KMS-11 (cell line): ENCODE measurements around the gene ACTG2.

ENCODE experiments used
- H2AFZ ChIP-seq: fragments of 200-600 bp; sonication (generic); 2 replicates; pipeline ENCODE4 v1.6.1; 2016; ENCODE audit warnings: antibody characterized with exemption, mixed run types, low read depth
- H3K27ac ChIP-seq: fragments of 200-600 bp; sonication (generic); 2 replicates; pipeline ENCODE4 v1.6.1; 2016; ENCODE audit warnings: mild to moderate bottlenecking, mixed run types
- H3K27me3 ChIP-seq: fragments of 200-600 bp; sonication (generic); 2 replicates; pipeline ENCODE4 v1.6.1; 2017; ENCODE audit warnings: mild to moderate bottlenecking, low read depth, mixed run types, moderate library complexity; ENCODE audit not compliant: insufficient read depth
- H3K36me3 ChIP-seq: fragments of 200-600 bp; sonication (generic); 2 replicates; pipeline ENCODE4 v1.6.1; 2017; ENCODE audit warnings: mild to moderate bottlenecking, mixed run types; ENCODE audit not compliant: insufficient read depth
- H3K4me1 ChIP-seq: fragments of 200-600 bp; sonication (generic); 2 replicates; pipeline ENCODE4 v1.6.1; 2016; ENCODE audit warnings: mild to moderate bottlenecking, low read depth, mixed run types; ENCODE audit not compliant: poor library complexity, severe bottlenecking
- H3K4me2 ChIP-seq: fragments of 200-600 bp; sonication (generic); 2 replicates; pipeline ENCODE4 v1.7.0; 2016; ENCODE audit warnings: mild to moderate bottlenecking, mixed run types
- H3K4me3 ChIP-seq: fragments of 200-600 bp; sonication (generic); IDR thresholded peaks from 2 replicates; pipeline ENCODE4 v1.6.1; 2017; ENCODE audit warnings: low read depth, low read length, mixed read lengths; ENCODE audit not compliant: insufficient read depth
- H3K79me2 ChIP-seq: fragments of 200-600 bp; sonication (generic); 2 replicates; pipeline ENCODE4 v1.6.1; 2016; ENCODE audit warnings: low read depth, mixed run types; ENCODE audit not compliant: insufficient read depth
- H3K9ac ChIP-seq: fragments of 200-600 bp; sonication (generic); 2 replicates; pipeline ENCODE4 v1.6.1; 2016; ENCODE audit warnings: mild to moderate bottlenecking, mixed run types
- H4K20me1 ChIP-seq: fragments of 200-600 bp; sonication (generic); 2 replicates; pipeline ENCODE4 v1.6.1; 2016; ENCODE audit warnings: mild to moderate bottlenecking, mixed run types; ENCODE audit not compliant: insufficient read depth
- TF ChIP-seq, protein P1 (sequence below): fragments of 200-600 bp; sonication (generic); conservative IDR thresholded peaks from 2 replicates; pipeline ENCODE4 v1.6.1; 2017; ENCODE audit warnings: low read depth, mild to moderate bottlenecking, antibody characterized with exemption, low read length, moderate library complexity, mixed read lengths

Gene ACTG2

DNA sequence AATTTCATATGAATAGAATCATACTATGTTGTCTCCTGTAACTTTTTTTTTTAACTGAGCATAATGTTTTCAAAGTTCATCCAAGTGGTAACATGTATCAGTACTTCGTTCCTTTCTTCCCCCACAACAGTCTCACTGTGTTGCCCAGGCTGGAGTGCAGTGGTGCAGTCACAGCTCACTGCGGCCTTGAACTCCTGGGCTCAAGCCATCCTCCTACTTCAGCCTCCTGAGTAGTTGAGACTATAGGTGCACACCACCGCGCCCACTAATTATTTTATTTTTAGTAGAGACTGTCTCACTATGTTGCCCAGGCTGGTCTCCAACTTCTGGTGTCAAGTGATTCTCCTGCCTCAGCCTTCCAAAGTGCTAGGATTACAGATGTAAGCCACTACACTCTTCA, 68.5 kb downstream of the ACTG2 start:
- Histone ChIP-seq H4K20me1 (no peaks in the 10 kb centered on the region), H3K9ac (no peak overlapping the region), H3K79me2 (no peaks in the 10 kb centered on the region), H3K4me1 (no peaks in the 10 kb centered on the region), H3K27me3 (no peaks in the 10 kb centered on the region), H2AFZ (no peak overlapping the region), H3K27ac (no peak overlapping the region), H3K4me2 (no peak overlapping the region), H3K36me3 (no peaks in the 10 kb centered on the region; the same call in 1 of the 2 replicates), H3K4me3 (no peak overlapping the region)
- TF ChIP-seq, protein P1, sequence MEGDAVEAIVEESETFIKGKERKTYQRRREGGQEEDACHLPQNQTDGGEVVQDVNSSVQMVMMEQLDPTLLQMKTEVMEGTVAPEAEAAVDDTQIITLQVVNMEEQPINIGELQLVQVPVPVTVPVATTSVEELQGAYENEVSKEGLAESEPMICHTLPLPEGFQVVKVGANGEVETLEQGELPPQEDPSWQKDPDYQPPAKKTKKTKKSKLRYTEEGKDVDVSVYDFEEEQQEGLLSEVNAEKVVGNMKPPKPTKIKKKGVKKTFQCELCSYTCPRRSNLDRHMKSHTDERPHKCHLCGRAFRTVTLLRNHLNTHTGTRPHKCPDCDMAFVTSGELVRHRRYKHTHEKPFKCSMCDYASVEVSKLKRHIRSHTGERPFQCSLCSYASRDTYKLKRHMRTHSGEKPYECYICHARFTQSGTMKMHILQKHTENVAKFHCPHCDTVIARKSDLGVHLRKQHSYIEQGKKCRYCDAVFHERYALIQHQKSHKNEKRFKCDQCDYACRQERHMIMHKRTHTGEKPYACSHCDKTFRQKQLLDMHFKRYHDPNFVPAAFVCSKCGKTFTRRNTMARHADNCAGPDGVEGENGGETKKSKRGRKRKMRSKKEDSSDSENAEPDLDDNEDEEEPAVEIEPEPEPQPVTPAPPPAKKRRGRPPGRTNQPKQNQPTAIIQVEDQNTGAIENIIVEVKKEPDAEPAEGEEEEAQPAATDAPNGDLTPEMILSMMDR, result no peak

DNA sequence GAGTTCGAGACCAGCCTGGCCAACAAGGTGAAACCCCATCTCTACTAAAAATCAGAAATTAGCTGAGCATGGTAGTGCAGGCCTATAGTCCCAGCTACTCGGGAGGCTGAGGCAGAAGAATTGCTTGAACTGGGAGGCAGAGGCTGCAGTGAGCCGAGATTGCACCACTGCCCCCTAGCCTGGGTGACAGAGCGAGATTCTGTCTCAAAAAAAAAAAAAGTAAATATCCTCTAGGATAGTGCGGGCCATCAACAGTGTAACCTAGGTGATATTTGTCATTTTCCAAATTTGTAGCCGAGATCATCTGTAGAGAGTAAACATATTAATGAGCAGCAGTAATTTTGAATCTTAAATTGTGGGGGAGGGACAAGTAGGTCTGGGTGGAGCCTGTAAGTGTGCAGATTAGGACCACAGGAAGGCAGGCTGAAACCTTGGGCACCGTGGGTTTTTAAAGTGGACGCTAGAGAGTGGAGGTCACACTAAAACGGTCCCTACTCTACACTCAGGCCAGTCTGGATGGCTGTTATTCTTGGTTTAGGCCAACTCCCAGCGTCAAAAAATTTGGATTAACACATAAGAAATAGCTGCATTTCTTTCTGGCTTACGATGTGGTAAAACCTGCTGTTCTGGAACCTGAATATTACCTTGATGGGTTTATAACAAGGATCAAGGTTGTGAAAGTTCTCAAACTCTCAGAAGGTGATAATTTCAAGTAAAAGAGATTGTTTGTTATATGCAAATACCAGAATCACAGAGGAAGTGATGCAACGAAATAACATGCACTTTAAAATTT, 69.2 kb downstream of the ACTG2 start:
- H3K79me2 ChIP-seq, result no peaks in the 10 kb centered on the region
- H3K27ac ChIP-seq, result no peak overlapping the region
- no peak overlapping the region for H3K4me3 ChIP-seq
- TF ChIP-seq, protein P1, result no peak
- no peaks in the 10 kb centered on the region for H3K4me1 ChIP-seq
- no peaks in the 10 kb centered on the region; the same call in 1 of the 2 replicates for H3K36me3 ChIP-seq
- no peaks in the 10 kb centered on the region for H4K20me1 ChIP-seq
- no peak overlapping the region for H3K9ac ChIP-seq
- H2AFZ ChIP-seq, result no peak overlapping the region
- H3K27me3 ChIP-seq, result no peaks in the 10 kb centered on the region
- no peak overlapping the region for H3K4me2 ChIP-seq

DNA sequence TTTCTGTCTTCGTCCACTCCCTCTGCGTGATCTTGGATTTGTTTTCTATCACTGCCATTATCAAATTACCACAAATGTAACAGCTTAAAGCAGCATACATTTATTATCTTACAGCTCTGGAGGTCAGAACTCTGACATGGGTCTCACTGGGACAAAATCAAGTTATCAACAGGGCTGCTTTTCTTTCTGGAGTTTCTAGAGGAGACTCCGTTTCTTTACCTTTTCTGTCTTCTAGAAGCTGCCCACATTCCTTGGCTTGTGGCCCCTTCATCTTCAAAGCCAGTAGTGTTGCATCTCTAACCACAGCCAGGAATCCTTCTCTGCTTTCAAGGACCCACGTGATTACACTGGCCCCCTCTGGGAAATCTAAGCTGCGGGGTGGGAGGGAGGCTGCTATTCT, 70.0 kb downstream of the ACTG2 start:
- H3K4me3 ChIP-seq, result no peak overlapping the region
- no peaks in the 10 kb centered on the region for H3K27me3 ChIP-seq
- H2AFZ ChIP-seq, result no peak overlapping the region
- no peaks in the 10 kb centered on the region for H3K79me2 ChIP-seq
- no peaks in the 10 kb centered on the region; the same call in 1 of the 2 replicates for H3K36me3 ChIP-seq
- TF ChIP-seq, protein P1, result no peak
- no peaks in the 10 kb centered on the region for H4K20me1 ChIP-seq
- H3K9ac ChIP-seq, result no peak overlapping the region
- peaks cover 7% of the 10 kb centered on the region for H3K4me1 ChIP-seq
- no peak overlapping the region for H3K4me2 ChIP-seq
- no peak overlapping the region for H3K27ac ChIP-seq

DNA sequence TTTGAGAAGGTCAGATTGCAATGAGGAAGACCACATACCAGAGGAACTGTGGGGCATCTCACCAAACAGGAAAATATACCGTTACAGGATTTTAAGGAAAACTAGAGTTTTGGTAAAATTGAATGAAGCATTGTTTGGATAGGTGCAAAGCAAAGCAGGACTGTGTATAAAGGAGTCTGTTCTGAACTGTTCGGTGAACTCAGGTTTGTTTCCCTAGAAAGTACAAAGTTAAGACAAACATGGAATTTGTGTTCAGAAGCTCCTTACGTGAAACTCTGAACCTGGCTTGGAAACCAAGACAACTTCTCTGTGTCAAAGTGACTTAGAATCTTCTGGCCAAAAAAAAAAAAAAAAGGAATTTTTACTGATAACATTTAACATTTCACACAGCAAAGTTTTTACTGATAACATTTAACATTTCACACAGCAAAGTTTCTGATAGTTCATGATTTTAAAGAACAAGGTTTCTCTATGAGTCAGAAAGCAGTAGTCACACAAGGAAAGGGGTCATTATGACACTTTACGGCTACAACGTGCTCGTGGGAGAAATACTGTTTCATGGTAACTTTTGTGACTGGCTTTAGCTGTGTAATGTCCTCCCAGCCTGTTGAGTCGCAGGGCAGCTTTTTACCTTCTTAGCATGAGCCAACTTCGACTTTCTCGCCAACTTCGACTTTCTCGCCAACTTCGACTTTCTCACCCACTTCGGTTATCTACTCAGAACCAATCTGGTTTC, 70.7 kb downstream of the ACTG2 start:
- H3K27me3 ChIP-seq, result no peaks in the 10 kb centered on the region
- peaks cover 9% of the 10 kb centered on the region for H3K4me1 ChIP-seq
- no peak overlapping the region for H3K4me2 ChIP-seq
- no peak overlapping the region for H3K27ac ChIP-seq
- no peaks in the 10 kb centered on the region; the same call in 1 of the 2 replicates for H3K36me3 ChIP-seq
- TF ChIP-seq, protein P1, result no peak
- no peak overlapping the region for H3K9ac ChIP-seq
- H3K79me2 ChIP-seq, result no peaks in the 10 kb centered on the region
- no peaks in the 10 kb centered on the region for H4K20me1 ChIP-seq
- no peak overlapping the region for H3K4me3 ChIP-seq
- H2AFZ ChIP-seq, result no peak overlapping the region
